DOHH2 (cell line): ENCODE measurements around the gene CTDSP1.

Experiments used
- CTCF ChIP-seq: fragments of 200-600 bp; sonication (generic); IDR thresholded peaks from one replicate; pipeline ENCODE4 v1.5.1; 2014; ENCODE audit warnings: antibody characterized with exemption, mild to moderate bottlenecking, low read depth, low read length; ENCODE audit not compliant: poor library complexity, severe bottlenecking
- EZH2phosphoT487 ChIP-seq: fragments of 200-600 bp; sonication (generic); IDR thresholded peaks from 2 replicates; pipeline ENCODE4 v1.6.1; 2017; ENCODE audit warnings: borderline replicate concordance, mild to moderate bottlenecking, antibody characterized with exemption, low read length, moderate library complexity, mixed read lengths

- no peak for TF ChIP-seq CTCF
- TF ChIP-seq EZH2phosphoT487, result no peak
Measured at GRCh38 chr2:218423584-218423983, 23.9 kb downstream of the CTDSP1 start.
